Loucy (cell line): Measurements from ENCODE around the gene DNAJC2.
"Not testable (repeated sequence)": the region's sequence is repeated elsewhere in the genome, so short reads cannot be mapped to it uniquely, and the experiment has no call there.

ENCODE experiments used
- H2AFZ ChIP-seq: fragments of 200-600 bp; sonication (generic); 2 replicates; pipeline ENCODE4 v1.6.0; 2016; ENCODE audit warnings: antibody characterized with exemption, mild to moderate bottlenecking, low read length, moderate library complexity
- H3F3A ChIP-seq: fragments of 200-600 bp; 2 replicates; pipeline ENCODE4 v1.6.0; 2016; ENCODE audit warnings: antibody characterized with exemption, low read depth, mild to moderate bottlenecking
- H3K27me3 ChIP-seq: fragments of 200-600 bp; sonication (generic); 2 replicates; pipeline ENCODE4 v1.6.1; 2014; ENCODE audit warnings: low read length, mild to moderate bottlenecking; ENCODE audit not compliant: insufficient read depth, poor library complexity, severe bottlenecking
- H3K36me3 ChIP-seq: fragments of 200-600 bp; sonication (generic); 2 replicates; pipeline ENCODE4 v1.6.1; 2016; ENCODE audit warnings: low read length; ENCODE audit not compliant: insufficient read depth
- H3K4me1 ChIP-seq: fragments of 200-600 bp; sonication (generic); 2 replicates; pipeline ENCODE4 v1.5.1; 2014; ENCODE audit warnings: low read length, mild to moderate bottlenecking; ENCODE audit not compliant: insufficient read depth, poor library complexity, severe bottlenecking
- H3K4me2 ChIP-seq: fragments of 200-600 bp; sonication (generic); 2 replicates; pipeline ENCODE4 v1.6.0; 2014; ENCODE audit warnings: antibody characterized with exemption, low read length, low read depth, mild to moderate bottlenecking; ENCODE audit not compliant: poor library complexity, severe bottlenecking
- H3K4me3 ChIP-seq: fragments of 200-600 bp; sonication (generic); 2 replicates; pipeline ENCODE4 v1.5.1; 2014; ENCODE audit warnings: low read length, mild to moderate bottlenecking, mixed read lengths; ENCODE audit not compliant: poor library complexity, severe bottlenecking
- H3K79me2 ChIP-seq: fragments of 200-600 bp; sonication (generic); 2 replicates; pipeline ENCODE4 v1.6.1; 2014; ENCODE audit warnings: low read length; ENCODE audit not compliant: insufficient read depth
- H3K9ac ChIP-seq: fragments of 200-600 bp; sonication (generic); 2 replicates; pipeline ENCODE4 v1.6.0; 2014; ENCODE audit warnings: mild to moderate bottlenecking, low read depth, low read length, moderate library complexity; ENCODE audit not compliant: poor library complexity, severe bottlenecking
- H3K9me2 ChIP-seq: fragments of 200-600 bp; sonication (generic); replicated peaks from 2 replicates; pipeline ENCODE4 v1.6.1; 2016; ENCODE audit warnings: low read depth, low read length, mixed read lengths
- H3K9me3 ChIP-seq: fragments of 200-600 bp; sonication (generic); 2 replicates; pipeline ENCODE4 v1.6.1; 2014; ENCODE audit warnings: mild to moderate bottlenecking, antibody characterized with exemption, low read length, low read depth; ENCODE audit not compliant: insufficient read depth
- H4K20me1 ChIP-seq: fragments of 200-600 bp; sonication (generic); 2 replicates; pipeline ENCODE4 v1.6.0; 2014; ENCODE audit warnings: antibody characterized with exemption, low read length, mild to moderate bottlenecking; ENCODE audit not compliant: insufficient read depth, poor library complexity, severe bottlenecking
- EZH2phosphoT487 ChIP-seq: fragments of 200-600 bp; IDR thresholded peaks from 2 replicates; pipeline ENCODE4 v1.6.1; 2018; ENCODE audit warnings: antibody characterized with exemption, mild to moderate bottlenecking, moderate library complexity, borderline replicate concordance
- TF ChIP-seq, protein P1 (sequence below): fragments of 200-600 bp; sonication (generic); conservative IDR thresholded peaks from 2 replicates; pipeline ENCODE4 v1.5.1; 2014; ENCODE audit warnings: mild to moderate bottlenecking, antibody characterized with exemption, low read length

The DNAJC2 gene

GRCh38 chr7:103296901-103297836 lies 47.4 kb downstream of the DNAJC2 start, which contains the start of gene PMPCB:
Gene PMPCB, plus strand, starts transcription at chr7:103297435. Its CDS starts 25 bp downstream, at chr7:103297460.
- H3K36me3 ChIP-seq: peaks cover 16% of the 10 kb centered on the region; the same call in 1 of the 2 replicates
- H3K27me3 ChIP-seq: peaks cover 7% of the 10 kb centered on the region
- H2AFZ ChIP-seq: peak within 1 kb of the TSS; percentile 99
- H3K9me2 ChIP-seq: no peaks in the 10 kb centered on the region
- peak within 1 kb of the TSS; percentile 94 for H3K9ac ChIP-seq
- TF ChIP-seq, protein P1, sequence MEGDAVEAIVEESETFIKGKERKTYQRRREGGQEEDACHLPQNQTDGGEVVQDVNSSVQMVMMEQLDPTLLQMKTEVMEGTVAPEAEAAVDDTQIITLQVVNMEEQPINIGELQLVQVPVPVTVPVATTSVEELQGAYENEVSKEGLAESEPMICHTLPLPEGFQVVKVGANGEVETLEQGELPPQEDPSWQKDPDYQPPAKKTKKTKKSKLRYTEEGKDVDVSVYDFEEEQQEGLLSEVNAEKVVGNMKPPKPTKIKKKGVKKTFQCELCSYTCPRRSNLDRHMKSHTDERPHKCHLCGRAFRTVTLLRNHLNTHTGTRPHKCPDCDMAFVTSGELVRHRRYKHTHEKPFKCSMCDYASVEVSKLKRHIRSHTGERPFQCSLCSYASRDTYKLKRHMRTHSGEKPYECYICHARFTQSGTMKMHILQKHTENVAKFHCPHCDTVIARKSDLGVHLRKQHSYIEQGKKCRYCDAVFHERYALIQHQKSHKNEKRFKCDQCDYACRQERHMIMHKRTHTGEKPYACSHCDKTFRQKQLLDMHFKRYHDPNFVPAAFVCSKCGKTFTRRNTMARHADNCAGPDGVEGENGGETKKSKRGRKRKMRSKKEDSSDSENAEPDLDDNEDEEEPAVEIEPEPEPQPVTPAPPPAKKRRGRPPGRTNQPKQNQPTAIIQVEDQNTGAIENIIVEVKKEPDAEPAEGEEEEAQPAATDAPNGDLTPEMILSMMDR: peak; percentile 79
- TF ChIP-seq EZH2phosphoT487: no peak
- peaks cover 20% of the 10 kb centered on the region for H4K20me1 ChIP-seq
- peaks cover 41% of the 10 kb centered on the region for H3K79me2 ChIP-seq
- no peaks in the 10 kb centered on the region for H3F3A ChIP-seq
- H3K9me3 ChIP-seq: no peaks in the 10 kb centered on the region
- H3K4me2 ChIP-seq: peak within 1 kb of the TSS; percentile 97
- H3K4me1 ChIP-seq: peaks cover 23% of the 10 kb centered on the region
- peak within 1 kb of the TSS; percentile 98 for H3K4me3 ChIP-seq

- Histone ChIP-seq H3K79me2 (peaks cover 13% of the 10 kb centered on the region), H3K36me3 (no peaks in the 10 kb centered on the region), H4K20me1 (peaks cover 7% of the 10 kb centered on the region), H3F3A (no peaks in the 10 kb centered on the region), H3K4me3 (no peak overlapping the region), H3K9me3 (no peaks in the 10 kb centered on the region), H3K4me1 (peaks cover 9% of the 10 kb centered on the region), H3K9me2 (no peaks in the 10 kb centered on the region), H3K9ac (no peak overlapping the region), H3K27me3 (peaks cover 22% of the 10 kb centered on the region), H2AFZ (no peak overlapping the region), H3K4me2 (no peak overlapping the region)
- TF ChIP-seq EZH2phosphoT487: no peak
- TF ChIP-seq, protein P1: no peak
Measured at GRCh38 chr7:103293526-103293925, 51.0 kb downstream of the DNAJC2 start.

DNA sequence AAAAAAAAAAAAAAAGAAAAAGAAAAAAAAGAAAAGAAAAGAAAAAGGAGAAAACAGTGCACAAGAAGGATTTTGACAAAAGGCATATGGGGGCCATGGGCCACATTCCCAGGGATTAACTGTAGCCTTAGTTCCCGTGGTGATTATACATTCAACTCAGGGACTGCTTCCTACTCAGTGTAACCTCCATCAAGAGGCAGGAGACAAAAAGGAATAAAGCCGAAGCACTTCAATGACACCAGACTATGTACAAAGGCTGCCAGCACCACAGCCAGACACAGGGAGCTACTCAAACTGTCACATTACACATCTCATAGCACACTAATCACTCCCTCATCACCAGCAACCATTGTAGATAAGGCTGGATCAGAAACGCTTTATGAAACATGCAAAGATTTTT lies 52.4 kb downstream of the DNAJC2 start:
- Histone ChIP-seq H3K4me1 (peaks cover 3% of the 10 kb centered on the region), H3K9me3 (no peaks in the 10 kb centered on the region), H3K9me2 (no peaks in the 10 kb centered on the region), H4K20me1 (no peaks in the 10 kb centered on the region), H3K9ac (no peak overlapping the region), H3K4me3 (no peak overlapping the region), H2AFZ (no peak overlapping the region; the same call in 1 of the 2 replicates), H3F3A (no peaks in the 10 kb centered on the region), H3K79me2 (no peaks in the 10 kb centered on the region), H3K27me3 (peaks cover 18% of the 10 kb centered on the region), H3K36me3 (no peaks in the 10 kb centered on the region), H3K4me2 (no peak overlapping the region)
- TF ChIP-seq, protein P1: no peak
- no peak for TF ChIP-seq EZH2phosphoT487

- H3K36me3 ChIP-seq, H3K4me1 ChIP-seq, H3K9ac ChIP-seq, H3K9me3 ChIP-seq, H3F3A ChIP-seq, H3K9me2 ChIP-seq, H4K20me1 ChIP-seq, H3K4me2 ChIP-seq, H2AFZ ChIP-seq, H3K27me3 ChIP-seq, H3K4me3 ChIP-seq: not testable (repeated sequence)
- H3K79me2 ChIP-seq: peaks cover 18% of the 10 kb centered on the region
Measured at GRCh38 chr7:103282802-103283427, 61.7 kb downstream of the DNAJC2 start.

GRCh38 chr7:103280803-103281155 lies 63.8 kb downstream of the DNAJC2 start:
- H3F3A ChIP-seq, H3K36me3 ChIP-seq, H4K20me1 ChIP-seq, H3K4me1 ChIP-seq, H3K9me2 ChIP-seq, H3K9me3 ChIP-seq, H3K27me3 ChIP-seq: not testable (repeated sequence)
- peaks cover 30% of the 10 kb centered on the region for H3K79me2 ChIP-seq
- H2AFZ ChIP-seq: peak overlapping the region; percentile 96
- peak overlapping the region; percentile 94 for H3K4me3 ChIP-seq
- H3K4me2 ChIP-seq: peak overlapping the region; percentile 91
- H3K9ac ChIP-seq: peak overlapping the region; percentile 91
